GM12872 (cell line): ENCODE results near the gene TAB2.

Experiments used
- CTCF ChIP-seq: IDR thresholded peaks from 3 replicates; pipeline ENCODE4 v1.5.1; 2011; ENCODE audit warnings: low read depth, mild to moderate bottlenecking, low read length, moderate library complexity; ENCODE audit not compliant: insufficient read depth

The TAB2 gene

GRCh38 chr6:149389509-149390297 lies 72.2 kb downstream of the TAB2 start:
- TF ChIP-seq CTCF, result no peak

GRCh38 chr6:149392093-149392492 lies 74.6 kb downstream of the TAB2 start:
- no peak for TF ChIP-seq CTCF

- TF ChIP-seq CTCF, result no peak
These were observed 75.0 kb downstream of the TAB2 start for GRCh38 chr6:149392535-149392934.

- TF ChIP-seq CTCF, result no peak
These were observed 75.6 kb downstream of the TAB2 start for GRCh38 chr6:149393002-149393679.

GRCh38 chr6:149395185-149395584 lies 77.7 kb downstream of the TAB2 start:
- TF ChIP-seq CTCF, result no peak

GRCh38 chr6:149397384-149397783 lies 79.9 kb downstream of the TAB2 start:
- TF ChIP-seq CTCF, result no peak

GRCh38 chr6:149400050-149400449 lies 82.5 kb downstream of the TAB2 start, which contains the start of gene SUMO4:
Gene SUMO4, plus strand, starts transcription at chr6:149400262. Its CDS starts 130 bp downstream, at chr6:149400392.
- no peak for TF ChIP-seq CTCF
